GM21576 (cell line): ENCODE results near the gene MS4A3.
"Not testable (repeated sequence)": the region's sequence is repeated elsewhere in the genome, so short reads cannot be mapped to it uniquely, and the experiment has no call there.

Source experiments
- ATAC-seq: cut with Tn5 transposase; IDR thresholded peaks from one replicate; pipeline ENCODE4 v1.9.1; 2021; ENCODE audit warnings: mild to moderate bottlenecking, moderate library complexity; ENCODE audit not compliant: unreplicated experiment

Gene MS4A3

GRCh38 chr11:60088364-60088763, 31.9 kb downstream of the MS4A3 start, which contains the start of gene MS4A2:
MS4A2 (plus strand) TSS chr11:60088664; CDS start chr11:60088766, 102 bp downstream.
- no peak for ATAC-seq

- ATAC-seq = no peak
These were observed 39.1 kb downstream of the MS4A3 start for GRCh38 chr11:60095477-60096120.

DNA sequence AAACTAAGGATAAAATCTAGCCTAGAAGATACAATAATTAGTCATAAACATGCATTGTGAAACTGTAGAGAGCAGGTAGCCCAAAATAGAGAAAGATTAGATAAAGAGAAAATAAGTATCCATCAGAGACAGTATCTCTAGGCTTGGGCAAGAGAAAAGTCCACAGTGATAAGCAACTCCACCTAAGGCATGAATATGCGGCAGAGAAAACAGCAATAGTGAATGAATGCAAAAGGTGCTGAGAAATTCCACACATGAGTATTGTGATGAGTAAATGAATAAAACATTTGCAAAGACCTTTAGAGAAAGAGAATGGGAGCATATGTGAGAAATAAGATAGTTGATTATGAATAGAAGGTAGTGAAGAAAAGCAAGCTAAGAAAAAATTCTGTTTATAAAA, 40.7 kb downstream of the MS4A3 start:
- no peak for ATAC-seq

DNA sequence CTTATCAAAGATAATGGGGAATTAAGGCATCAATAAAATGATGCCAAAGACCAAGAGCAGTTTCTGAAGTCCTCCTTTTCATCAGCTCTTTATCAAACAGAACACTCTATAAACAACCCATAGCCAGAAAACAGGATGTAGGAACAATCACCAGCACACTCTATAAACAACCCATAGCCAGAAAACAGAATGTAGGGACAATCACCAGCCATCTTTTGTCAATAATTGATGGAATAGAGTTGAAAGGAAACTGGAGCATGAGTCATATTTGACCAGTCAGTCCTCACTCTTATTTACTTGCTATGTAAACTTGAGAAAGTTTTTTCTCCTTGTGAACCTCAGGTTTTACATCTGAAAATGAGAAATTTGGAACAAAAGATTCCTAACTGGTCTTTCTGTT, 42.0 kb downstream of the MS4A3 start:
- no peak for ATAC-seq

DNA sequence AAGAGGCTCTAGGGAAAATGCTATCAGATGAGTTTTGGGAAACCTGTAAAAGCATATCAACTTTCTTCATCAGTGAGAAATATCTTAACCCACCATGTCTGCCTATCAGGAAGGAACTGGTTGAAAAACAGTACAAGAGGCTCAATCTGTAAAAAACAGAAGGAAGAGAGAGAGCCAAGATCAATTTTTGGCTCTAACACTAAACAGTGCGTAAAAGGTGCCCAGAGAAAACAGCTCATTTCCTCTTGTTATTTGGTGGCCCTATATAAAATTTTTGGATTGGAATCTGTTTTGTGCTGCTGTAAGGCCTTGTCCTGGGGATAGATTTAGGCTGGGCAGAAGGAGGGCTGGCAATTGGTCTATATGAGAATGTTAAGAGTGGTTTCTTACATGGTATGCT, 44.1 kb downstream of the MS4A3 start:
- no peak for ATAC-seq

DNA sequence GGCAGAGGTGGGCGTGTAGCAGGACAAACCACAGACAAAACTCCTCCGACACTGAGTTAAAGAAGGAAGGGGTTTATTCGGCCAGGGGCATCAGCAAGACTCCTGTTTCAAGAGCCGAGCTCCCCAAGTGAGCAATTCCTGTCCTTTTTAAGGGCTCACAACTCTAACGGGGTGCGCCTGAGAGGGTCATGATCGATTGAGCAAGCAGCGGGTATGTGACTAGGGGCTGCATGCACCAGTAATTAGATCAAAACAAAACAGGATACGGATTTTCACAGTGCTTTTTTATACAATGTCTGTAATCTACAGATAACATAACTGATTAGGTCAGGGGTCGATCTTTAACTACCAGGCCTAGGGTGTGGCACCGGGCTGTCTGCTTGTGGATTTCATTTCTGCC, 44.9 kb downstream of the MS4A3 start:
- not testable (repeated sequence) for ATAC-seq

DNA sequence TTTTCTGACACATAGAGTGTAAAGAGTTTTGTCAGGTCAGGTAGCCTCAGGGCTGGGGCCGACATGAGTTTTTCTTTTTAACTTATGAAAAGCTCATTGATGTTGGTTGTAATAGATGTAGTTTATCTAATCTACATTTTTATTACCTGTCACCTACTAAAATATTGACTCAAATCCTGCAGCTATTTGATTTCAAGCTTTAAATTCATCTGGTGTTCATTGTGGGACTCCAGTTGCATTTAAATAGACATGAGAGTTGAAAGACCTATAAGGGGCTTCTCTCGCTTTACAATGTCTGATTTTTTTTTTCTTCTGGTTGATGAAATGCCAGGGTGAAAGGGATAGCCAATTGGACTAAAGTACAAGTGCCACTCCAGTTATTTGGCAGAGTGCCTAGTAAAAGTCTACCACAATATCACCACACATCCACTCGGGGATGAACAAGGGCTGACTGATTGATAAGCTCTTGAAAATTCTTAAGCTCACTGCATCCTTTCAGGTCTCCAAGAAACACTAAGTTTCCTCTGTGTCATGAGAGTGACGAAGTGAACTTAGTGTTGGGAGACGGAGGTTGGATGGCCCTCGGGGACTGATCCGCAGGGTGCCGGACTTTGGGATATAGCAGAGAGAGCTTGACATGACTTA, 48.1 kb downstream of the MS4A3 start:
- ATAC-seq = not testable (repeated sequence)

GRCh38 chr11:60108631-60109030, 52.2 kb downstream of the MS4A3 start:
- not testable (repeated sequence) for ATAC-seq

GRCh38 chr11:60111793-60112192, 55.3 kb downstream of the MS4A3 start:
- ATAC-seq = no peak

GRCh38 chr11:60116996-60117790, 60.7 kb downstream of the MS4A3 start:
- no peak for ATAC-seq

- ATAC-seq = no peak
These were observed 61.9 kb downstream of the MS4A3 start for GRCh38 chr11:60118338-60118737.

- no peak for ATAC-seq
These were observed 63.2 kb downstream of the MS4A3 start for GRCh38 chr11:60119710-60120109.
